Smooth muscle cell (in vitro differentiated cells): ENCODE results near the gene AGO4. TPM values are rescaled to one million over a fixed set of nuclear protein-coding genes. Genes with fewer than 3 reads are reported as not detected.

Experiments
- DNase-seq: peaks from one replicate; lab custom pipeline; 2025; ENCODE audit not compliant: unreplicated experiment; lab: John Stamatoyannopoulos, UW
- H2AFZ ChIP-seq: fragments of 200-600 bp; sonication (generic); 2 replicates; pipeline ENCODE4 v1.6.0; 2016; ENCODE audit warnings: antibody characterized with exemption, low read depth, mild to moderate bottlenecking
- H3F3A ChIP-seq: fragments of 200-600 bp; sonication (generic); 2 replicates; pipeline ENCODE4 v1.6.0; 2017; ENCODE audit warnings: antibody characterized with exemption, low read depth
- H3K27ac ChIP-seq: fragments of 200-600 bp; sonication (generic); 2 replicates; pipeline ENCODE4 v1.5.1; 2016; ENCODE audit warnings: low read depth, mild to moderate bottlenecking
- H3K27me3 ChIP-seq: fragments of 200-600 bp; sonication (generic); 2 replicates; pipeline ENCODE4 v1.6.1; 2016; ENCODE audit warnings: low read depth, mild to moderate bottlenecking
- H3K36me3 ChIP-seq: fragments of 200-600 bp; sonication (generic); 2 replicates; pipeline ENCODE4 v1.5.1; 2016; ENCODE audit warnings: low read depth
- H3K4me1 ChIP-seq: fragments of 200-600 bp; sonication (generic); 2 replicates; pipeline ENCODE4 v1.5.1; 2016; ENCODE audit warnings: low read depth
- H3K4me2 ChIP-seq: fragments of 200-600 bp; sonication (generic); 2 replicates; pipeline ENCODE4 v1.6.0; 2016; ENCODE audit warnings: mild to moderate bottlenecking
- H3K4me3 ChIP-seq: fragments of 200-600 bp; sonication (generic); 2 replicates; pipeline ENCODE4 v1.5.1; 2016; ENCODE audit warnings: mild to moderate bottlenecking
- H3K79me2 ChIP-seq: fragments of 200-600 bp; sonication (generic); 2 replicates; pipeline ENCODE4 v1.6.0; 2016; ENCODE audit warnings: low read depth, mild to moderate bottlenecking
- H3K9ac ChIP-seq: fragments of 200-600 bp; sonication (generic); 2 replicates; pipeline ENCODE4 v1.6.0; 2016; ENCODE audit warnings: low read depth
- H3K9me3 ChIP-seq: fragments of 200-600 bp; sonication (generic); replicated peaks from 2 replicates; pipeline ENCODE4 v1.5.1; 2016; ENCODE audit warnings: low read depth
- H4K20me1 ChIP-seq: fragments of 200-600 bp; sonication (generic); 2 replicates; pipeline ENCODE4 v1.6.0; 2016; ENCODE audit warnings: low read depth
- WGBS: methylation state at CpG from one replicate; pipeline ENCODE4 v1.1.7; 2016; ENCODE audit warnings: low lambda C conversion rate; 5-methylcytosine and 5-hydroxymethylcytosine counted together
- polyA plus RNA-seq: library from polyadenylated mRNA; unstranded; fragments of >200 nt; fragmentation: Nextera tagmentation; extraction: Ambion mirVana; gene quantifications from 2 replicates; pipeline ENCODE4 v1.2.1, GENCODE V29; 2016
- total RNA-seq: library from RNA; depleted of rRNA; stranded (reverse); fragments of >200 nt; gene quantifications from 2 replicates; pipeline ENCODE4 v1.2.3, GENCODE V29; 2014
- TF ChIP-seq, protein P1 (sequence below): fragments of 200-600 bp; sonication (generic); IDR thresholded peaks from 2 replicates; pipeline ENCODE4 v1.5.1; 2017; ENCODE audit warnings: borderline replicate concordance, mild to moderate bottlenecking, antibody characterized with exemption; ENCODE audit not compliant: insufficient read depth, poor library complexity, severe bottlenecking

AGO4 gene
- total RNA-seq (10.7 and 13.0 TPM in 2 replicates), polyA plus RNA-seq (5.8 and 6.1 TPM in 2 replicates)

GRCh38 chr1:35807614-35808449 lies at the start of gene AGO4:
Gene AGO4 (plus strand): TSS chr1:35808016. CDS start chr1:35808417, 401 bp downstream.
- DNase-seq: no peak
- WGBS: 2% methylated on average over 24 of the region's 105 CpGs
- peak within 1 kb of the TSS; percentile 83 for H3K9ac ChIP-seq

GRCh38 chr1:35762141-35762540 lies 45.7 kb upstream of the AGO4 start:
- no peaks in the 10 kb centered on the region for H3K27me3 ChIP-seq
- no peaks in the 10 kb centered on the region for H4K20me1 ChIP-seq
- no peaks in the 10 kb centered on the region for H3K36me3 ChIP-seq
- H3K4me1 ChIP-seq: no peaks in the 10 kb centered on the region
- no peaks in the 10 kb centered on the region for H3F3A ChIP-seq
- H3K9me3 ChIP-seq: no peaks in the 10 kb centered on the region
- H3K4me3 ChIP-seq: no peak overlapping the region
- TF ChIP-seq, protein P1, sequence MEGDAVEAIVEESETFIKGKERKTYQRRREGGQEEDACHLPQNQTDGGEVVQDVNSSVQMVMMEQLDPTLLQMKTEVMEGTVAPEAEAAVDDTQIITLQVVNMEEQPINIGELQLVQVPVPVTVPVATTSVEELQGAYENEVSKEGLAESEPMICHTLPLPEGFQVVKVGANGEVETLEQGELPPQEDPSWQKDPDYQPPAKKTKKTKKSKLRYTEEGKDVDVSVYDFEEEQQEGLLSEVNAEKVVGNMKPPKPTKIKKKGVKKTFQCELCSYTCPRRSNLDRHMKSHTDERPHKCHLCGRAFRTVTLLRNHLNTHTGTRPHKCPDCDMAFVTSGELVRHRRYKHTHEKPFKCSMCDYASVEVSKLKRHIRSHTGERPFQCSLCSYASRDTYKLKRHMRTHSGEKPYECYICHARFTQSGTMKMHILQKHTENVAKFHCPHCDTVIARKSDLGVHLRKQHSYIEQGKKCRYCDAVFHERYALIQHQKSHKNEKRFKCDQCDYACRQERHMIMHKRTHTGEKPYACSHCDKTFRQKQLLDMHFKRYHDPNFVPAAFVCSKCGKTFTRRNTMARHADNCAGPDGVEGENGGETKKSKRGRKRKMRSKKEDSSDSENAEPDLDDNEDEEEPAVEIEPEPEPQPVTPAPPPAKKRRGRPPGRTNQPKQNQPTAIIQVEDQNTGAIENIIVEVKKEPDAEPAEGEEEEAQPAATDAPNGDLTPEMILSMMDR: no peak
- H3K79me2 ChIP-seq: peaks cover 6% of the 10 kb centered on the region
- DNase-seq: no peak
- H3K9ac ChIP-seq: no peak overlapping the region
- no peak overlapping the region for H2AFZ ChIP-seq
- no peak overlapping the region for H3K27ac ChIP-seq
- 93% methylated on average over 2 of the region's 2 CpGs for WGBS
- no peak overlapping the region for H3K4me2 ChIP-seq

More at GRCh38 chr1:35807614-35808449, at the start of gene AGO4:
- H4K20me1 ChIP-seq: peaks cover 28% of the 10 kb centered on the region
- H3K79me2 ChIP-seq: peaks cover 44% of the 10 kb centered on the region
- H3K4me3 ChIP-seq: peak within 1 kb of the TSS; percentile 86
- H3K4me1 ChIP-seq: peaks cover 13% of the 10 kb centered on the region
- H2AFZ ChIP-seq: peak within 1 kb of the TSS; percentile 93
- H3K9me3 ChIP-seq: no peaks in the 10 kb centered on the region
- no peaks in the 10 kb centered on the region for H3K27me3 ChIP-seq
- peak within 1 kb of the TSS; percentile 87 for H3K4me2 ChIP-seq
- H3K27ac ChIP-seq: peak within 1 kb of the TSS; percentile 25
- TF ChIP-seq, protein P1: no peak
- H3K36me3 ChIP-seq: no peaks in the 10 kb centered on the region
- H3F3A ChIP-seq: peaks cover 4% of the 10 kb centered on the region

GRCh38 chr1:35763201-35763600 lies 44.6 kb upstream of the AGO4 start:
- DNase-seq: no peak
- Histone ChIP-seq H2AFZ (no peak overlapping the region), H3K27ac (no peak overlapping the region), H3K9me3 (no peaks in the 10 kb centered on the region), H3K4me3 (no peak overlapping the region), H3F3A (no peaks in the 10 kb centered on the region), H3K36me3 (no peaks in the 10 kb centered on the region), H3K79me2 (peaks cover 17% of the 10 kb centered on the region), H3K9ac (no peak overlapping the region), H3K27me3 (no peaks in the 10 kb centered on the region), H4K20me1 (no peaks in the 10 kb centered on the region), H3K4me2 (no peak overlapping the region), H3K4me1 (no peaks in the 10 kb centered on the region)
- TF ChIP-seq, protein P1: no peak

DNA sequence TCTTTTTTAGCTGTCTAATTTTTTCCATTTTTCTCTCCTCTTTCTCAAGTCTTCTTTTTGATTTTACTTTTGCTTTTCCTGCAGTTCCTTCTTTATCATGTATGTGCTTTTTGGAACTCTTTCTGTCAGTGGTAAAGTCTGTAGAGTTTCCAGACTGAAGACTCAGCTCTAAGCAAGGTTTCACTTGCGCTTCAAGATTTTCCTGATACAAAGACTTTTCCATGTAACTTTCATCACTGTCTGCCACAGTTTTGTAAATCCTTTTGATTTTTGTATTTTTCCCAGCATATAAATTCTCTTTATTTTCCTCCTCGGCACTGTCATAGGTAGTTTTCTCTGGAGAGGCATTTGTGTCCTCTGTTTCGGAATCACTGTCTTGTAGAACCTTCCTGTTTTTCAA lies 43.5 kb upstream of the AGO4 start:
- Histone ChIP-seq H3K4me2 (no peak overlapping the region), H3K36me3 (no peaks in the 10 kb centered on the region), H4K20me1 (no peaks in the 10 kb centered on the region), H2AFZ (no peak overlapping the region), H3K9ac (no peak overlapping the region), H3F3A (no peaks in the 10 kb centered on the region), H3K79me2 (peaks cover 21% of the 10 kb centered on the region), H3K9me3 (no peaks in the 10 kb centered on the region), H3K4me3 (no peak overlapping the region), H3K4me1 (peaks cover 6% of the 10 kb centered on the region), H3K27me3 (no peaks in the 10 kb centered on the region), H3K27ac (no peak overlapping the region)
- 95% methylated on average over 3 of the region's 3 CpGs for WGBS
- TF ChIP-seq, protein P1: no peak
- no peak for DNase-seq
